Measurements from ENCODE around the gene CD300LF.

The CD300LF gene

DNA sequence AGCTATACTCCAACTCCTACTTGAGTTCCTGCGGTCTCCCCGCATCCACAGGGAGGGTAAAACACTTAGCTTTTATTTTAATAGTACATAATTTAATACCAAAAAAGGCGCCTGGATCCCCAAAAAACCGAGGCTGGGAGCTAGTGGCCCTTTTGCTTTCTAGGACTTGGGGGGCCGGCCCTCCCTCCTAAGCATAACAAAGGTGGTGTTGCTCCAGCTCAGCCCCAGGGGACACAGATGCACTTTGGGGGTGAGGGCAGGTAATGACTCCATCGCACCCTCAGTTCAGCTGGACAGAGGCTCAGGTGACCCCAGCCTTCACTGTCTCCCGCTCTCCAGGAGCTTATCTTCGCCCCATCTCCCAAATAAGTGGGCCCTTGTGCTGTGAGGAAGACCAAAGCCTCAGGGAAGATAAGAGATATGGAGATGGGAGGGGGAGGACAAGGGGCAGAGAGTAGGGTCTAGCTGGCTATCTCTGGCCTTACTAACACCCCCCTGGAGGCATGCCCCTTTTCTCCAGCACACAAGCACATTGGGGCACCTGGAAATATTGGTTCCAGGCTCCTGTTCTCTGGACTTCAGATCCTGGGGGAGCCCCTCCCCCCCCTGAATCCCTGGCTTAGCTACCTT, 32.9 kb upstream of the CD300LF start:
- DNase-seq: no peak

GRCh38 chr17:74744714-74745547, 32.2 kb upstream of the CD300LF start:
- peak; percentile 88 for DNase-seq

DNA sequence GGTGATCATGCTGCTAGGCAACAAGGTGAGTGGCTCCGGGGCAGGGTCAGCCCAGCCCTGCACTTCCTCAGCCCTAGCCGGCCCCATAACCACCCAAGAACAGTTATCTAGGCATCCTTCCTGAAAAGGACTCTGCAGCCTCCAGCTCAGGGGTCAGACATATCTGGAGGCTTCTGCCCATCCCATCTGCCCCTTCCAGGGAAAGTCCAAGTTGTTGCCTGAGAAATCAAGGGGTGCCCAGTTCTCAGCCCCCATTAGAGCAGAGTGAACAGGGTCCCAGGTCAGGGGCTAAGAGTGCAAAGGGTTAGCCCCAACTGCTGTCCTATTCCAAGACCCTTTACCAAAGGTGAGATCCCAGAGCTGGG, 31.6 kb upstream of the CD300LF start:
- no peak for DNase-seq

GRCh38 chr17:74743755-74744154, 31.0 kb upstream of the CD300LF start:
- DNase-seq: no peak

GRCh38 chr17:74742978-74743545, 30.3 kb upstream of the CD300LF start:
- DNase-seq: no peak

- DNase-seq: peak; percentile 85
These were observed 29.4 kb upstream of the CD300LF start for GRCh38 chr17:74742153-74742515.

GRCh38 chr17:74740641-74741387, 28.1 kb upstream of the CD300LF start:
- DNase-seq: no peak

- DNase-seq: no peak
These were observed 27.4 kb upstream of the CD300LF start for GRCh38 chr17:74740173-74740572.

DNA sequence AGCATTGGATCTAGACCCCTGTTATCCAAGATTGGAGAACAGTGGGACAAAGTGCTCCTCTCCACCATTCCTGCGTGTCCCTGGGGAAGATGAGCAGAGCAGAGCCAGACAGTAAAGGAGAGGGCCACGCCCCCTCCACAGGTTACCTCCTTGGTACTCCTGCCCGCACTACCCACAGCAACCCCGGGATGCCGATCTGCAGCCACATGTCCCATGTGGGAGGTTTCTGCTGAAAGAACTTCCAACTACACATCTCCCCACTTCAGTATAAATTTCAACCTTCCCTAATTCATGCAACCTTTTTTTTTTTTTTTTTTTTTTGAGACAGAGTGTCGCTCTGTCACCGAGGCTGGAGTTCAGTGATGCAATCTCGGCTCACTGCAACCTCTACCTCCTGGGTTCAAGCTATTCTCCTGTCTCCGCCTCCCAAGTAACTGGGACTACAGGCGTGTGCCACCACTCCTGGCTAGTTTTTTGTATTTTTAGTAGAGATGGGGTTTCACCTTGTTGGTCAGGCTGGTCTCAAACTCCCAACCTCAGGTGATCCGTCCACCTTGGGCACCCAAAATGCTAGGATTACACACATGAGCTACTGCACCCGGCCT, 26.6 kb upstream of the CD300LF start:
- no peak for DNase-seq

GRCh38 chr17:74738051-74738996, 25.6 kb upstream of the CD300LF start:
- peak; percentile 92 for DNase-seq

- peak; percentile 51 for DNase-seq
These were observed 24.8 kb upstream of the CD300LF start for GRCh38 chr17:74737299-74738050.

DNA sequence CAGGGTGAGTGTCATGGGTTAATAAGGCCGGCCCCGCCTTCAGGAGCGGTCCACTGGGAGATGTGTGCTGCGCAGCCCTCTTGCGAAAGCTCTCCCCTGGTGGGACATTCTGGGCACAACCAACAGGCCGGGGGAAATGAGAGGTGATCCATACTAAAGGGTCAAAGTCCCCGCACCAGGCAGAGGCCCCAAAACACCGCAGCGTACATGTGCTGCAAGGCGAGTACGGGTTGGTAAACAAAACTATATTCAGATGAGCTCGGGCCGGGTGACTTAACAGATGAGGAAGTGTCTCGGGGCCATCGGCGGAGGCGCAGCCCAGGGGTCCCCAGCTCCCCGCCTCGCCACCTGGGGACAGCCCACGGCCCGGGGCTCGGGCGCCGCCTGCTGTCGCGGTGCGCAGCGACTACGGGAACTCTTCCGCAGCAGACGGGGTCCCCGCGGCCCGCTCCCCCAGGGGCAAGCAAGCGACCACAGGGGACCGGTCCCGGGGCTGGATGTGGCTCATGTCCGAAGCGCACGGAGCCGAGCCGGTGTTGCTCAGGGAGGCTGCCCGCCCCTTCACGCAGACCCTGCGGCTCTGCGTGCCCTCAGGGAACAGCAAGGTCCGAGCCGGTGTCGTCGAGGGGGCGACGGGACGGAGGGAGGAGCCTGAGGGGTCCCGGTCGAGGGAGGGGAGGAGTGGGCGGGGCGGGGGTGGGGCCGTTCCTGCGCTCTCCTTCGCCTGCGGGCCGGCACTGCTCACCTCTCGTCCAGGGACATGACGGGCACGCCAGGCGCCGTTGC, 24.0 kb upstream of the CD300LF start, which contains the start of gene RAB37:
TSS of gene RAB37 (plus strand) at position 744 of the 786 bp plus-strand sequence. CDS start at position 761, 17 bp downstream.
- DNase-seq: no peak

- no peak for DNase-seq
These were observed 21.5 kb upstream of the CD300LF start for GRCh38 chr17:74734256-74734655.

DNA sequence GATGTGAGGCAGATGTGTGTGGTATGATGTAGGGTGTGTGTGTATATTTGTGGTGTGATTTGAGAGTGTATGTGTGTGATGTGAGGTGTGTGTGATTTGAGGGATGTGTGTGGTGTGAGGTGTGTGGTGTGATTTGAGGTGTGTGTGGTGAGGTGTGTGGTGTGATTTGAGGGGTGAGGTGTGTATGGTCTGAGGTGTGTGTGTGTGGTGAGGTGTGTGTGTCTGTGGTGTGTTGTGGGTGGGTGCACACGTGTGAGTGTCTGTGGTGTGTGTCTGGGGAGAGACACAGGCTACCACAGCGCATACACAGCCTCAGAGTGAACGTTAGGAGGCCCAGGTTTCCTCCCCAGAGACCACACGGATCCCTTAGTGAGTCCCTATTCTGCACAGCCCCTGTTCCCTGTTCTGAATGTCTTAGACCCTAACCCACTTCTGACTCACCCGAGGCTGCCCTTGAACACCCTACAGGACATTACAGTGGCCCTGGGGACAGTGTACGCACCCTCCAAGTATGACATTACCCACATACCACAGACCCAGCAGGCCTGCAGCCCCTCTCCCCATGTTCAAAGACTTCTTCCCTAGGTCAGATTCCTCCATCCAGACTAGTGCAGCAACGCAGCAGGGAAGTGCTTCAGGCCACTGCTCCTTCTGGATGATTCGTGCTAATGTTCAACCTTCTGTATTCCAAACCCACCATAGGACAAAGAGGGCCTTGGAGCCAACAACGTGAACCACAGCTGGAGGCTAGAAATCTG, 20.8 kb upstream of the CD300LF start:
- DNase-seq: no peak

DNA sequence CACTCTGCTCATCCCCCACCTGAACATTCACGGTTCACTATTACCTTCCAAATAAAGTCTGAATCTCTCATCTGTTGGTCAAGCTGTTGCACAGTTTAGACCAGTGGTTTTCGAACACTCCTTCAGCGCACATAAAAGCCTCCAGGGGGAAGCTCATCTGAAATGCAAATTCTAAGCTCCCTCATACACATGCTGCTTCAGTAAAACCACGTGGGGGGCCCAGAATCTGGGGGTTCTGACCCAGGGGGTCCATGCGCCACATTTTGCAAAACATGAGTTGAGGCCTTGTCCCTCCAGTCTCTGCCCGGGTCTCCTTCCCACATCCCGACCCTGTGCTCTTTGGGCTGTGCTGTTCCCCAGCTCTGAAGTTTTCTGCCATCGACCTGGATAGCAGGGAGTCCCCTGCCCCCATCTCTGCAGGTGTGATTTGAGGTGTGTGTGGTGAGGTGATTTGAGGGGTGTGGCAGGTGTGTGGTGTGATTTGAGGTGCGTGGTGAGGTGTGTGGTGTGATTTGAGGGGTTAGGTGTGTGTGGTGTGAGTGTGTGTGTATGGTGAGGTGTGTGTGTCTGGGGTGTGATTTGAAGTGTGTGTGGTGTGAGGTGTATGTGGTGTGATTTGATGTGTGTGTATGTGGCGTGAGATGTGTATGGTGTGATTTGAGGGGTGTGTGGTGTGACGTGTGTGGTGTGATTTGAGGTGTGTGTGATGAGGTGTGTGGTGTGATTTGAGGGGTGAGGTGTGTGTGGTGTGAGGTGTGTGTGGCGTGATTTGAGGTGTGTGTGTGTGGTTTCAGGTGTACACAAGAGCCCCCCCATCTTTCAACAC, 19.5 kb upstream of the CD300LF start:
- no peak for DNase-seq

DNA sequence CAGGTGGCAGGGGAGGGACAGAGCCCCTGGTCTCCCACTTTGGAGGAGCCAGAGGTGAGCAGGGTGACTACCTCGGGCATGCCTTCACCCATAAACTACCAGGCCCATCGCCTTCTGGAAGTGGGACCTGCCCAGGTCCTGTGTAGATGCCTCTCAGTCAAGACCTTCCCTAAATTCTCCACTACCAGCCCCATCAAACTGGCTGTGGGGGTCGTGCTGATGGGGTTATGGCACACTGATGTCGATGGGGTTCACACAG, 18.6 kb upstream of the CD300LF start:
- no peak for DNase-seq

DNA sequence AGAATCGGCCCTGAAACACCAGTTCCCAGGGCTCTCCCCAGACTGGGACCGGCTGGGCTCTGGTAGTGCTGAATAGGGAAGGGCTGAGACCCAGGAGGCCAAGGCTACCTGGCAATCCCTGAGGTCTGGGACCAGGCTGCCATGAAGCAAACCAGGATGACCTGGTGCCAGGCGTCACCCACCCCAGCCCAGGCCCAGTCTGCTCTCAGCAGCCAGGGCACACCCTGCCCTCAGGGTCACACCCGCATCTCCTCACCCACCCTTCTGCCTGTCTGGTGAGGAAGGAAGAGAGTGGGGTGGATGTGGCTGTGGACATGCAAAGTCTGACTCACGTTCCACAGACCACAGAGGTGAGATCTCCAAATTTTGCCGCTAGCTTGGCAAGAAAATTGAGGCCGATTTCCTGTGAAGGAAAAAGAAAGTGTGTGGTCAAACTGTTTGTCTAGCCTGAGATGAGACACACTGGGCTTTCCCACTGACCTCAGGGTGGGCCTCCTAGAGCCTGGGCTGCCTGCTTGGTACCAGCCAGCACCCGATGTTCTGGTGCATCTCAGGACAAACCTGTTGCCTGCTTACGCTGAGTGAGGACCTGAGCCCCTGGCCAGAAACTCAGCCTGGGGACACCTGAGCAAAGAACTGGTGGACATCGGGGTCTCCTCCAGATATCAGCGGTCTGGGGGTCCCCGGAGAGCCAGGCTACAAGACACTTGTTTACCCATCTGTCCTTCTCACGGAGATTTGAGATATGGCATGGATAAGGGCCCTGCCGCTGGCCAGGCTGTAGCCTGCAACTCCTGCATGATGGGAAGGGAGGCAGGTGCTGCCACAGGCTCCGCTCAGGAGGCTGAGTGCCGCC, 18.0 kb upstream of the CD300LF start:
- peak; percentile 84 for DNase-seq

DNA sequence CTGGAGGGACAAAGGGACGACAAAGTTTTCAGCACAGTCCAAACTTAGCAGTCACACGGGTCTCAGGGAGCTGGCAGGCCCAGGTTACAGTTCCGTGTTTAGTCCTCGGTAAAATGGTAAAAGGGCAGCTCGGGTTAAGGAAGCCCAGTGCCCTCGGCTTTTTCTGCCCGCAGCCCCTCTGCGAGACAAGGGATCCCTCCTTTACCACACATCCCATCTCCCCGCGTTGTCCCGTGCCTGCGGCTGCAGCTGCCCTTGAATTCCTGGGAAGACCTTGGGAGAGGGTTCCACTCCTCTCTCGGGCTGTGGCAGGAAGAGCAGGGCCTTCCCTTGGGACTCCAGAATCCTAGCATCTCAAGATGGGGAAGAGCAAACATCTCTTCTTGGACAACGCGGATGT, 17.1 kb upstream of the CD300LF start:
- no peak for DNase-seq

All from activated CD4-positive, alpha-beta T cell treated with anti-CD3 and anti-CD28 coated beads, Interleukin-2, amount 50 U/mL, for 16 hours (primary cell).